Neural crest cell (in vitro differentiated cells): ENCODE measurements around the gene CD22. TPM values are rescaled to one million over a fixed set of nuclear protein-coding genes. Genes with fewer than 3 reads are reported as not detected.

ENCODE experiments used
- DNase-seq: peaks from one replicate; pipeline ENCODE4 v3.0.0; 2021; ENCODE audit warnings: low read depth, mixed read lengths, low spot score
- H3K27ac Mint-ChIP-seq: one replicate; pipeline ENCODE4 v1.8.0; 2021; ENCODE audit warnings: mild to moderate bottlenecking, mixed read lengths; ENCODE audit not compliant: unreplicated experiment
- H3K27me3 Mint-ChIP-seq: 2 replicates; pipeline ENCODE4 v1.8.0; 2021; ENCODE audit warnings: low read depth, mild to moderate bottlenecking, mixed read lengths
- H3K36me3 Mint-ChIP-seq: 2 replicates; pipeline ENCODE4 v1.8.0; 2021; ENCODE audit warnings: low read depth, mild to moderate bottlenecking, mixed read lengths
- H3K4me1 Mint-ChIP-seq: 2 replicates; pipeline ENCODE4 v1.8.0; 2021; ENCODE audit warnings: mixed read lengths
- H3K4me3 Mint-ChIP-seq: one replicate; pipeline ENCODE4 v1.8.0; 2021; ENCODE audit warnings: mild to moderate bottlenecking, mixed read lengths
- H3K9me3 Mint-ChIP-seq: 2 replicates; pipeline ENCODE4 v1.8.0; 2021; ENCODE audit warnings: mixed read lengths
- CTCF ChIP-seq: fragments of 200-600 bp; sonication (generic); conservative IDR thresholded peaks from 2 replicates; pipeline ENCODE4 v1.5.0; 2021; ENCODE audit warnings: antibody characterized with exemption, mild to moderate bottlenecking
- total RNA-seq: library from RNA; stranded (reverse); gene quantifications from 2 replicates; pipeline ENCODE4 v1.2.1, GENCODE V29; 2021

CD22 gene
- total RNA-seq, 1 donor from 2014 or later: not detected

- Mint-ChIP-seq H3K27me3 (peaks cover 9% of the 10 kb centered on the region), H3K27ac (no peak overlapping the region), H3K4me1 (no peaks in the 10 kb centered on the region), H3K36me3 (no peaks in the 10 kb centered on the region), H3K4me3 (no peak overlapping the region), H3K9me3 (no peaks in the 10 kb centered on the region)
- no peak for DNase-seq
- TF ChIP-seq CTCF: no peak
Measured at GRCh38 chr19:35293808-35294207, 35.2 kb upstream of the CD22 start.

- no peak for TF ChIP-seq CTCF
- Mint-ChIP-seq H3K4me1 (no peaks in the 10 kb centered on the region), H3K27ac (no peak overlapping the region), H3K4me3 (no peak overlapping the region), H3K9me3 (no peaks in the 10 kb centered on the region), H3K27me3 (peaks cover 9% of the 10 kb centered on the region), H3K36me3 (no peaks in the 10 kb centered on the region)
- DNase-seq: no peak
Measured at GRCh38 chr19:35294328-35294727, 34.7 kb upstream of the CD22 start.

- no peaks in the 10 kb centered on the region for H3K36me3 Mint-ChIP-seq
- no peak overlapping the region for H3K4me3 Mint-ChIP-seq
- H3K27me3 Mint-ChIP-seq: peaks cover 9% of the 10 kb centered on the region
- no peaks in the 10 kb centered on the region for H3K9me3 Mint-ChIP-seq
- no peak overlapping the region for H3K27ac Mint-ChIP-seq
- DNase-seq: no peak
- no peak for TF ChIP-seq CTCF
- H3K4me1 Mint-ChIP-seq: no peaks in the 10 kb centered on the region
Measured at GRCh38 chr19:35294859-35295791, 33.9 kb upstream of the CD22 start.

GRCh38 chr19:35295792-35296462 is 33.1 kb upstream of the CD22 start:
- no peak for DNase-seq
- H3K4me3 Mint-ChIP-seq: no peak overlapping the region
- no peaks in the 10 kb centered on the region for H3K4me1 Mint-ChIP-seq
- no peaks in the 10 kb centered on the region for H3K9me3 Mint-ChIP-seq
- peaks cover 9% of the 10 kb centered on the region for H3K27me3 Mint-ChIP-seq
- H3K36me3 Mint-ChIP-seq: no peaks in the 10 kb centered on the region
- H3K27ac Mint-ChIP-seq: no peak overlapping the region
- TF ChIP-seq CTCF: no peak

GRCh38 chr19:35296644-35297514 is 32.1 kb upstream of the CD22 start:
- Mint-ChIP-seq H3K27ac (no peak overlapping the region), H3K4me1 (no peaks in the 10 kb centered on the region), H3K36me3 (no peaks in the 10 kb centered on the region), H3K27me3 (peaks cover 9% of the 10 kb centered on the region), H3K9me3 (no peaks in the 10 kb centered on the region), H3K4me3 (no peak overlapping the region)
- no peak for TF ChIP-seq CTCF
- no peak for DNase-seq
